CD4-positive, alpha-beta T cell treated with Interferon gamma for 1 hour (primary cell): ENCODE data around the gene ACP1.
A peak's percentile ranks its signal among the peaks of the same experiment; 100 is the strongest.

Source experiments
- DNase-seq: peaks from one replicate; pipeline ENCODE4 v3.0.0-alpha.2; 2020

The ACP1 gene

DNA sequence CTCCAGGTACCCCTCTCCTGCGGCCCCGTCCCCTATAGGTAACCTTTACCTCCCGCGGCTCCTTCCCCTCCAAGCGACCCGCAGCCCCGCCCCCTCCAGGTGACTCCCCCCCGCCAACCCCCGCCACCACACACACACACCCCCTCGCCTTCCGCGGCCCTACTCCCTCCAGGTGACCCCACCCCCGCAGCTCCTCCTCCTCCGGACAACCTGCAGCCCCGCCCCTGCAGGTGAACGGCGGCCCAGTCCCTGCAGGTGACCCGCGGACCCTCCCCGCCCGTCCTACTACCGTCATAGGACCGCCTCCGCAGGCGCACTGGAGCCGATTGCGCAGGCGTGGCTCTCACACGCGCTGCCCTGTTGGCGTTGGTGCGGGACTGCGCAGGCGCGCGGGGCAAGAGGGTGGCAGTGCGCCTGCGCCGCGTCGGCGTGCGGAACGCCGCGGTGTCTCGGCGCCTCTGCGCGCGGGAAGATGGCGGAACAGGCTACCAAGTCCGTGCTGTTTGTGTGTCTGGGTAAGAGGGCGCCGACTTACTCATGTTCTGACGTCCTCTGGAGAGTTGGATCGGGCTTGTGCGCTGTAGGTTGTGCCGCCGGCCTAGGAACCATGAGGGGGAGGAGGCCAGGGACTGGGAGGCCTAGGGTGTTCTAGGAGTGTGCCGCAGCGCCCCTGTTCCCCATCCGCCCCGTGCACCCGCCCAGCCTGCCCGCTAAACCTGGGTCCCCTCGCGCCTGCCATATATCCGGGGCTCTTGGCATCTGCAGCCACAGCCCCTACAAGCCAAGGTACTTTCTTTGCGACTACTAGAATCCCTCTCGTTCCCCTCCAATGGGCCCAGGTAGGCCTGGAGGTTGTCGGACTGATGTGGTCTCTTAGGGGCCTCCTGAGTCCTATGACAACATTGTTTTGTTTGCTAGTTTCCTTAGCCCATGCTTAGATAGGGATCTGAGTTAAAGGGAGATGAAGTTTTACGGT lies at the start of gene ACP1:
TSS of gene ACP1 (plus strand) at position 455 of the 976 bp plus-strand sequence. CDS start at position 473, 18 bp downstream.
- DNase-seq: peak; percentile 96

DNA sequence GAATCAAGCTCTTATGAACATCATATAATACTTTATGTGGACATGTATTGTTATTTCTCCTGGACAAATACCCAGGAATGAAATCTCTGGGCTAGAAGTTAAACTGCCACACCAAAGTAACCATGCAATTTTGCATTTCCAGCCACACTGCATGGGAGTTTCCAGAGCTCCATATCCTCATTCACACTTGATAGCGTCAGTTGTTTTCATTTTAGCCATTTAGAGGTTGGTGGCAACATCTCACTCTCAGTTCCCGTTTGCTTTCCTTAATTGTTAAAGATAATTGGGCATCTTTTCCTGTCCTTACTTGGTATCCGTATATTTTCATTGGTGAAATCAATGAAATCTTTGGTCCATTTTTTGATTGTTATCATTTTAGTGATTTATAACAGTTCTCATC lies 48.7 kb upstream of the ACP1 start:
- DNase-seq: no peak

DNA sequence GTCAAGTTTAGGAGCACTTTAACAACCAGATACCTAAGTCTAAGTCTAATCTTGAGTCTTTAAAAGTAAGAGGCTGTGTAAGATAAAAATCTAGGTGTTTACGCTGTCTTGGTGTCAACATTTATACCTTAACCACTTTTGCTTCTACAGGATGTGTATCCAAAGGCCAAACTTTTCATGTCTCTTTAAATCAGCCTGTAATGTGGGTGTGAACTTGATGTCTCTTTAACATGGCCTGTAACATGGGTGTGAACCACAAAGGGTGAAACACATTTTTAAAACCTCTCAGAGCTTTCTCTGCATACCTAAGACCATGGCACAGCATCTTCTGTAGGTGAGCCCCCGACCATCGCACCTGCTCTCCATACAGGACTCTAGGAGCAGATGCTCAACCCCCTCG lies 41.3 kb upstream of the ACP1 start:
- no peak for DNase-seq

DNA sequence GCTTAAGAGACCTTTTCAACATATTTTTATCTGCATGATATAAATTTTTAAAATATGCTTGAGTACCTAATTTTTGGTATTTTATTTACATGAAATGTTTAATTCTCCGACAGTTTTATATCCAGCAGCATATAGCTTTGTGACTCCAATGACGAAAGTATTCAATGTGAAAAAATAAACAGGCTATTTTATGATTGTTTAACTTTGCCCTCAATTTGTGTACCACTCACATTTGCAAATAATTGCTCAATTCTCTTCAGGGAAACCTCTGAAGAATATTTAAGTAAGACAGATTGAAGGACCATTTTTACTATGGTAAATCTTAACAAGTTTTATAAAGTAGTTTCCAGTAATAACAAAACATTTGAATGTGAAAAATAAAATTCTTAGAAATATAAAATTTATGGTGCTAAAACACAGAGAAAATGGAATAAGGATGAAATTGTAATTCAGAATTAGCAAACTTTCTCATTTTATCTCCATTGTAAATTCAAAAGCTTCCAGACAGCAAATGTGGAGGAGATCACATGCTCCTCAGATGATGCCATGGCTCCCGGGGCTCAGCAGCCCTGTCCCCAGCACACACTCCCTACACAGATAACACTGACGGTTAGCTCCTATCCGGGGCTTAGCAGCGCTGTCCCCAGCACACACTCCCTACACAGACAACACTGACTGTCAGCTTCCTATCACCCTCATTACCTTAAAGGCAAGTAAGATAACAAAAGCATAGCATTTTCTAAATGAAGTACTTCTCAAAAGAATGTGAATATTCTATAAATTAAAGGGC lies 40.6 kb upstream of the ACP1 start:
- DNase-seq: no peak

- no peak for DNase-seq
Observed at GRCh38 chr2:228115-228514, 36.6 kb upstream of the ACP1 start.

GRCh38 chr2:228518-229278 lies 36.0 kb upstream of the ACP1 start:
- no peak for DNase-seq

GRCh38 chr2:231521-232185 lies 33.1 kb upstream of the ACP1 start:
- no peak for DNase-seq

GRCh38 chr2:233030-233429 lies 31.7 kb upstream of the ACP1 start:
- DNase-seq: no peak

- DNase-seq: no peak
Observed at GRCh38 chr2:234421-234820, 30.3 kb upstream of the ACP1 start.

GRCh38 chr2:236993-237539 lies 27.7 kb upstream of the ACP1 start:
- DNase-seq: no peak

DNA sequence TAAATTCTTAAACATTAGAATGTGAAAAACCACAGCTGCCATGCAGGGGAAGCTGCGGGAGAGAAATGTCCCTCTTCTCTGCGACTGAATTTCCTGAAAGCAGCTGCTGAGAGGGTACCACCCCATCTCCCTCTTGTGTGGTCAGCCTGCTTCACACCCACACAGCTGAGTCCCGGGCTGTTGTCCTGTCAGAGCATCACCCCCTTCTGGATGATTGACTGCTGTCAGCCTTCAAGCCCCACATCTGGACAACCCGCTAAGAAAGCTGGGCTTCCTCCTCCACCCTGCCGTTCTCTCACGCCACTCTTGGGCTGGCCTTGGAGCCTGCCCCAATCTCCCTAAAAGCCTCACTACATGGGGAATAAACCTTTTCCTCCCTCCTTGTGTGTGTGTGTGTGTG lies 26.9 kb upstream of the ACP1 start:
- peak; percentile 7 for DNase-seq

DNA sequence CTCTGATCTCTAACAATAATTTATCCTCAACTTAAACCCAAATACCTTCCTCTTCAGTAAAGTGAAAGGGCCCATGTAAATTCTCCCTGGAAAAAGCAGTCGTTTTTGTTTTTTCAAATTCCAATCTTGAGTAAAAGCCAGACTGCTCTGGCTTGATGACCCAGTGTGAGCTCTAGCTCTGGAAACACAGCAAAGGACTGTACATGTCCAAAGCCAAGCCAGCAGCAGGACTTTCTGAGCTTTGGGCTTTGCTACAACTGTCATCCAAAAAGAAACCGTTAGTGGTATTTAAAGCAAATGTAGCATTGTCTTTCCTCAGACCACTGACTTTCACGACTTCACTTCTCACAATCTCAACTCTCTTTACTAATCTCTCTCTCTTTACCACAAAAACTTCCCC lies 26.3 kb upstream of the ACP1 start:
- no peak for DNase-seq

DNA sequence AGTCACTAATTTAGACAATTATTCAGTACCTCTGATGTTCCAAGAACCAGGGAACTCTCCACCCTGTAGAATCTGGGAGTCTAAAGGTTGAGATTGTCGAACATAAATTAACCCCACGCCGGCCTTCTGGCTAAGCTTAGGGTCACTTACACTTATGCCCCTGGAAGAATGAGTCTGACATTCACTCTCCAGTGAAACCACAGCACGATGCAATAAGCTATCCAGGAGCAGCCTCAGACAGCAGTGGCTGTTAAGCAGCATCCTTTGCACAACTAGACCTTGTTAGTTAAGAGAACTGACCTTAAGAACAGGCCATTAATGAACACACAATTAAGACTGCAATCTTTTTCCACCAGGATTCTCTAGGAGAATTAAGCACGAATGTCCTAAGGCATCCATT lies 25.9 kb upstream of the ACP1 start:
- no peak for DNase-seq

DNA sequence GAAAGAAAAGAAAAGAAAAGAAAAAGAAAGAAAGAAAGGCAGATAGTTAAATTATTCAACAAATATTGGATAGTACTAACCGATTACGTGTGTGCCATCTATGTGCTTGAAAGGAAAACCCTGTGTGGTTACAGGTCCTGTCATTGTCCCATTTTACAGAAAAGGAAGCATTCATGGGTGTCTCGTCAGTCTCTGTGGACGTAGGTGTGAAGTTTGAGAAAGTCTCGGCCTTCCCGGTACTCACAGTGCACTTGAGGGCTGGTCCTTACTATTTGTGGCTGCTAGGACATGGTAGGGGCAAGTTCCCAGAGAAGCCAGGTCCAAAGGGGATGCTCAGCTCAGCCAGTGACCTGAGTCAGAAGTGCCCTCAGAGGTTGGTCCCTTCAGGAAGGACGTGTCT lies 20.2 kb upstream of the ACP1 start:
- no peak for DNase-seq

DNA sequence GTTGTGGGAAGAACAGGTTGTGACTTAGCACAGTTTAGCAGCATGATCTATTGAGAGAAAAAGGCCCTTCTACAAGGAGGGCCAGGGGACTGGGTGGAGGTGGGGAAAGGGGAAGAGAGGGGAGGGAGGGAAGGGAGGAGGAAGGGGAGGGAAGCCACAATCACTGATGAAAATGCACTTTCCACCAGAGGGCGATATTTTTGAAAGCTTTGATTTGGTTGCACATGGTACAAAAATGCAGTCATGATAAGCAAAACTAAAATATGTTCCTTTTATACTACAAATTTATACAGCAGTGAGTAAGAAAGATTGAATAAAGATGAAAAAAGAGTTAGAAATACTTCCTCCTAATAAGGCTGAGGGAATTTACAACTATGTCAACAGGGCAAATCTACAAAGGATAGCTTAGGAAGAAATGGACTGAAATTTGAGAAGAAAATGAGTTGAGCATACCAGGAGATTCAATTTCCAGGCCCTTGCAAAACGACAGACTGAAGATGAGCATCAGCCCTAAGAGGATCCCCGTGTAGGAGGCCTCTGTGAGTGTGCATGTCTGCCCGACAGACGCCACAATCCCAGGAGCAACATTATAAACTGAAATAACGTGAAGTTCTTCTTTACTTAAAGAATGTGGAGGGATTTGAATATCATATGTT lies 18.1 kb upstream of the ACP1 start:
- no peak for DNase-seq

DNA sequence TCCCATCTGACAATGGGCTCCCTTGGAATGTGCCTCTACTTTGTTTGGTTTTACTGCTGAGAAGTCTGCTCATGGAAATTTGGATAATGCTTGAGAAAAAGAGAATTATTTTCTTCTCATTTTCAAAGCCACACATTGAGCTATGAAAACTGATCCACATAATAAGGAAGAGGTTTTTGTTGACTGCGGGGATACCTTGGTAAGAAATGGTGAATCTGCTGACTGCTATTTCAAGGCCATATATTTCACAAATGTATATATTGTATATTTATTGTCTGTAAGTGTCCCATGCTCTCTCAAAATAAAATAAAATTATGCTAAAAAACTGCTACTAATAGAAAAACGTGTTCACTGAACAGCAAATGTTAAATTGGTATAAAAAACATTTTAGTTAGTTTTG lies 16.0 kb upstream of the ACP1 start:
- DNase-seq: no peak

GRCh38 chr2:249538-250042 lies 15.2 kb upstream of the ACP1 start:
- no peak for DNase-seq

DNA sequence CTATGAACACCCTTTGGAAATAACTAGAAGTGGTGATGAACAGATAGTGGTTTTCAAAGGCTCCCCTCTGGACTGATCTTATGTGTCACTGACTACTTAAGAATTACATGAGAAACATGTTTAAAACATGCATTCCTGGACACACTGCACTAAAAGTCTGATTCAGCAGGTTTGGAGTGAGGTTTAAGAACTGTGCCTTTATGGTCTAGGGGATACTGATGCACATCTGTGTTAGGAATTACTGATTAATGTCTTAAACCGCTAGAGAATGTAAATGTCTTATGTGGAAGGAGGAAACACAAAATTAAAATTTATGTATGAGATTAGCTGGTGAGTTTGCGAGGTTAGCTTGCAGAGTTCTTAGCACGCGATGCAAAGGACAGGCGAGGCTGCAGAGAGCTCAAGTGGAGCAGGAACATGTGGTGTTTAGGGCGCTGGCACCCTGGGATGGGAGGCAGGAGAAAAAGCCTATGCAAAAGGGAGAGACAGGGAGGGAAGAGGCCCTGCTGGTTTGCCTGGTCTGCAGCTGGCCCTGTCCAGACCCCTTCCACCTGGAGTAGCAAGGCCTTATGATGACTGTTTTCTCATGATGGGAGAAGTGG lies 12.6 kb upstream of the ACP1 start:
- DNase-seq: no peak

GRCh38 chr2:253202-253638 lies 11.5 kb upstream of the ACP1 start:
- no peak for DNase-seq

GRCh38 chr2:254241-254640 lies 10.5 kb upstream of the ACP1 start:
- DNase-seq: no peak

DNA sequence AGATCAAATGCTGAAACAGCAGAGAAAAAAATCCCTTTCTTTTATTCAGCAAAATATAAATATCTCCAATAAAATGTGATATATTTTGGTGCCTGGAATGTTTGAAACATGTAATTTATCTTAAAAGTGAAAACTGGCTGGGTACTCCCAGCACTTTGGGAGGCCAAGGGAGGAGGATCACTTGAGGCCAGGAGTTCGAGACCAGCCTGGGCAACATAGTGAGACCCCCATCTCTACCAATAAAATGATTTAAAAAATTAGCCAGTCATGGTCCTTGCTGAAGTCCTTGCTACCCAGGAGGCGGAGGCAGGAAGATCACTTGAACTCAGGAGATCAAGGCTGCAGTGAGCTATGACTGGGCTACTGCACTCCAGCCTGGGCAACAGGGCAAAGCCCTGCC lies 9.6 kb upstream of the ACP1 start:
- DNase-seq: no peak
